ENCODE results near the gene PPM1B.

DNA sequence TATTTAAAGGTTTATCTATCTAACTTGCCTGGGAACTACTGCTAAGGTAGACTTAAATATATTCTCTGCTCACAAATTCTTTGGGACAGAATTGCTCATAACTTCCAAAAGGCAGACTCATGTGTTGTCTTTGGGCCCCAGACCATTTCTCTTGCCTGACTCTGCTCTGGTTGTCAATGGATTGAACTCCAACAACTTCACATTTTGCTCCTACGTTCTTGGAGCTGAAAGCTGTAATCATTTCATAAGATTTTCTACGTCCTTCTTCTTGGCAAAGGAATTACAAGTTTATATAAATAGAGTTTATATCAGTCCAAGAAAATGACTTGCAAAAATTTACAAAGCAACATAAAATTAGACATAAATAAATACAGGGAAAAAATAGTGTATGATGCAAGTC lies 32.9 kb upstream of the PPM1B start:
- TF ChIP-seq CTCF (IDR thresholded peaks at IDR 0.05), result no peak
- TF ChIP-seq EZH2 (IDR thresholded peaks at IDR 0.05; ENCODE audit: borderline replicate concordance, insufficient read depth, low read depth, low read length, poor library complexity, severe bottlenecking), result no peak
